HG03565 (cell line): Measurements from ENCODE around the gene RHBDL1.
A peak's percentile ranks its signal among the peaks of the same experiment; 100 is the strongest.

Source experiments
- ATAC-seq: cut with Tn5 transposase; IDR thresholded peaks from one replicate; pipeline ENCODE4 v1.9.1; 2021; ENCODE audit warnings: mild to moderate bottlenecking, moderate library complexity; ENCODE audit not compliant: unreplicated experiment

RHBDL1 gene

DNA sequence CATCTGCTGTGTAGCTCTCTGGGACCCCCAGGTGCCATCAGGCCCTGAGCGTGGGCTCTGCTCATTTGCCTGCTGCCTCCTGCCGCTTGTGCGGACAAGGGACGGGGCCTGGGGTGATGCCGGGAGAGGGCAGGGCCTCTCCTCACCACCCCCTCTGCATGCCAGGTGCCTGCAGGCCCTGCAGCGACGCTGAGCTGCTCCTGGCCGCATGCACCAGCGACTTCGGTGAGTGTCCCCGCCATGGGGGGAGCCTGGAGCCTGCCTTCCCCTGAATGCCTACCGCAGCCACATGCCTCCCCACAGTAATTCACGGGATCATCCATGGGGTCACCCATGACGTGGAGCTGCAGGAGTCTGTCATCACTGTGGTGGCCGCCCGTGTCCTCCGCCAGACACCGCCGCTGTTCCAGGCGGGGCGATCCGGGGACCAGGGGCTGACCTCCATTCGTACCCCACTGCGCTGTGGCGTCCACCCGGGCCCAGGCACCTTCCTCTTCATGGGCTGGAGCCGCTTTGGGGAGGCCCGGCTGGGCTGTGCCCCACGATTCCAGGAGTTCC lies 41.4 kb downstream of the RHBDL1 start:
- no peak for ATAC-seq

DNA sequence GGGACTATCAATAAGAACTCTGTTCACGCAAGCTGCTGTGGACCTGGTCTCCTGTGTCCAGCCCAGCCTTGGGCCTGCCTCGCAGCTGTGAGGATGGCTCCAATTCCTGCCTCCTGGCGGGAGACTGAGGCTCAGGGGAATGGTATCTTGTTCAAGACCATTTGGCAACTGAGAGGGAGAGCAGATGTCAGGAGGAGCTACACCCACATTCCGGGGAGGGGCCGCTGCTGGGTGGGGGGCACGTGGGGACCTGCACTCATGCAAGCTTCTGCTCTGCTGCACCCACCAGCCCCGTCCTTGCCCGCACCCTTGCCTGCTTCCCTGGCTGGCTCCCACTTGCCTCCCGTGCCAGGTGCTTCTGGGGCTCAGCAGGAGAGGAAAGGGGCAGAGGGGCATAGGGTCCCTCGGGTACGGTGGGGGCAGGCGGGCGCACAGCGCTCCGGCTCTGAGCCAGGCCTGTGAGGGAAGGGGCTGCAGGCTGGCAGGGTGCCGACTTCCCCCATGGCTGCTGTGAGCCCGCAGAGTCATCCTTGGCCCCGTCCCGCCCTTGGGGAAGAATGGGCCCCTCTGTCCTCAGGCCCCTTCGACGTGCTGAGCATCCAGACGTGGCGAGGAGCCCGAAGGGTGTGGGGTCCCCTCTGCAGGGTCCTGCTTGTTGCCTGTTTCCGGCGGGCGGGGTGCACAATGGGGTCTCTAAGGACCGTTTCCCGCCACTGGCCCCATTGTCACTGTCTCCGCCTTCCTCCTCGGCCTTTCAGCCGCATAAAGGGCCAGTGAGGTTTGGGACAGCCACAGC lies 42.2 kb downstream of the RHBDL1 start:
- no peak for ATAC-seq

DNA sequence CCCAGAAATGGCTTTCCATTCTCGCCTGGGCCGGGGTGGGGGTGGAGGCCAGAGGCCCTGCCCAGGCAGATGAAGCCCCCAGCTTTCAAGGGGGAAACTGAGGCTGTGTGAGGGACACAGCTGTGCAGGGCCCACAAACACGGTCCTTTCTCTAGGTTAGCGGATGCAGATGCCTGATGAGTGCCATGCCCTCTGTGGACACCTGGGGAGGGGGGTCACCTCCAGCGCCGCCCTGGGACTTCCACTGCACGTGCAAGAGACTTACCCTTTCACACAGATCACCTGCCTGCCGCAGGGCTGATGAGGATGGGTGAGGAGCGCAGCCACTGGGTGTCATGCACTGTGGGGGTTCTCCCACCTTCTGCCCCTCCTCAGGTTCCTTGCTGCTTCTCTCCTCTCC lies 42.9 kb downstream of the RHBDL1 start:
- ATAC-seq, result no peak

DNA sequence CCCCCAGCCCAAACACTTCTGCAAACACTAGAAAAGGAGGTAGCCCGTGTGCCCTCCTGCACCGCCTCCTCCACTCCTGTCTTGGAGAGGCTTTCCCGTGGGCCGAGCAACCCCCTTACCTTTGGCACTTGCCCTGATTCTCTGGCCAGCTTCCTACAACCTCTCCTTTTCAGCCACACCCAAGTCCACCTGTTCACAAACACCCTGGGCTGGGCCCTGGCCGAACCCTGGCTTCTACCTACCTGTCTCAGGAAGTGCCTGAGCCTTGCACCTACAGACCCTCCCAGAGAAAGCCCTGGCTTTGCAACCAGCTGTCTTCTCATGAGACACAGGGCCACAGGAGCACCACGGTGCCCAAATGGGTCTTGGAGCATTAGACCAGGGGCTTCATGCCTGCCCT lies 43.5 kb downstream of the RHBDL1 start:
- no peak for ATAC-seq

DNA sequence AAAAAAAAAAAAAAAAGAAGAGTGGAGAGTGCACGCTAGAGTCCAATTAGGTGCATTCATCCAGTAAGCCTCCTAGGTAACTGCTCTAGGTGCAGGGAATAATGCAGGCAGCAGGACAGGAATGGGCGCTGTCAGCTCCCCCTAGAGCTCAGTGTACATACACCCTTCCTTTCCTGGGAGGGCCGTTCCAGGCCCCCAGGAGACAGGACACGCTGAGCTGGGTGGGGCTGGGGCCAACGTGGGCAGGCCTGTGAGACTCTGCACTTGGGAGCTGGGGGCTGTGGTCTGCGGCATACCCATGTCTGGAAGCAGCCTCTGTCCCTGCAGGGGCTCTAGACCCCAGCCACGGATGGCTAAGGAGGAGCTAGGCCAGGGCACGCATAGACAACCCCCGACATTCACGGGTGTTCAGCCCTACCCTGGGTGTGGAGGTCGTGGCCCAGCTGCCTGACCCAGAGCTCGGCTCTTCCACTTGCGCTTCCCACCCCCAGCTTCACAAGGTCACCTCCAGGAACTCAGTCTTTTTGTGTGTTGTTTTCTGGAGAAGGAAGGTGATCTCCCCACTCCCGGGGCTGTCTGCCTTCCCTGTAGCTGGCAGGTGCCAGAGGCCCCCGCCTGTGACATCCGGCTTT lies 44.5 kb downstream of the RHBDL1 start:
- no peak for ATAC-seq

DNA sequence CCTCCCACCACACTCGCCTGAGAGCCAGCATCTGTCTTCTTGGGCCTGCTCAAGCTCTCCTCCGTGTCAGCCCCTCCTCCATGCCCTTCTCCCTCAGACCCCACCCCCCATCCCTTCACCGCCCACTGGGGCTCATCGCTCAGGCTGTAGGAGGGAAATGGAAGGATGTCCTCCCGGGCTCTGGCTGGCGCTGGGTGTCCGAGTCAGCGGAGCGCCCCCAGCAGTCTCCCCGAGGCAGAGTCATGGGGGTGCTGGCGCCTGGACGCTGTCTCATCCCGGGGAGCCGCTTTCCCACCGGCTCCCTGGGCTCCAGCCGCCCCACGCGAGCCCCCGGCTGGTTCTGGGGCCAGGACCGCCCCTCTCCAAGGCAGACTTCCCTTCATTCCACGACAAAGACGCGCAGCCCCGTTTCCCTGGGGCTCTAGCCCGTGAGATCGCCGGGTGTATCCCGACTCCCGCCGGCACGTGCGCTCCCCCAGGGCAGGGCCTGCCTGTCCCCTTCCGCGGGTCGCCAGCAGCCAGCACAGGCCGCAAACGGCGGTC lies 45.0 kb downstream of the RHBDL1 start:
- ATAC-seq, result peak; percentile 3

DNA sequence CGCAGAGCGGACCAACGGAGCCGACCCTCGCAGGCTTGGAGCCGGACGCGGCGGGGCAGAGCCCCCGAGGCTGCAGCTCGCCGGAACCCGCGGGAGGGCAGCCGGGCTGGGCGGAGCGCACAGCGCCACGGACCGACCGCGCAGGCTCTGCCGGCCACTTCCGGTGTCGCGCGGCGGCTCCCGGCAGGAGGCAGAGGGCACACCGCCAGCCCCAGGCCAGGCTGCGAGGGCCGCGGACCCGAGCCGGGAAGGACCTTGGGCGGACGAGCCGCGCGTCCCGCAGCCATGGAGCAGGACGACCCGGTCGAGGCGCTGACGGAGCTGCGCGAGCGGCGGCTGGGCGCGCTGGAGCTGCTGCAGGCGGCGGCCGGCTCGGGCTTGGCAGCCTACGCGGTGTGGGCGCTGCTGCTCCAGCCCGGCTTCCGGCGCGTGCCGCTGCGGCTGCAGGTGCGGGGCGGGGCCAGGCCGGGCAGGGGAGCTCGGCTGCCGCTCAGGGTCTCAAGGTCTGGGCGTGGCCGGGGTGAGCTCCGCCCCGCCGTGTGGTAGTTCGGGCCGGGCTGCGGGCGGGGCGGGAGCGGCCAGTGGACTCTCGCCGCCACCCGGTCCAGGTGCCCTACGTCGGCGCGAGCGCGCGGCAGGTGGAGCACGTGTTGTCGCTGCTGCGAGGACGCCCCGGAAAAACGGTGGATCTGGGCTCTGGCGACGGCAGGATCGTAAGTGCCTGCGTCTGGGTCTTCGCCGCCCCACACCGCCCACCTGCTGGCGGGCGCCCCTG lies 45.7 kb downstream of the RHBDL1 start, which contains the start of gene ANTKMT:
TSS of gene ANTKMT (plus strand) at position 157 of the 775 bp plus-strand sequence. CDS start at position 286, 129 bp downstream.
- ATAC-seq, result peak; percentile 56

DNA sequence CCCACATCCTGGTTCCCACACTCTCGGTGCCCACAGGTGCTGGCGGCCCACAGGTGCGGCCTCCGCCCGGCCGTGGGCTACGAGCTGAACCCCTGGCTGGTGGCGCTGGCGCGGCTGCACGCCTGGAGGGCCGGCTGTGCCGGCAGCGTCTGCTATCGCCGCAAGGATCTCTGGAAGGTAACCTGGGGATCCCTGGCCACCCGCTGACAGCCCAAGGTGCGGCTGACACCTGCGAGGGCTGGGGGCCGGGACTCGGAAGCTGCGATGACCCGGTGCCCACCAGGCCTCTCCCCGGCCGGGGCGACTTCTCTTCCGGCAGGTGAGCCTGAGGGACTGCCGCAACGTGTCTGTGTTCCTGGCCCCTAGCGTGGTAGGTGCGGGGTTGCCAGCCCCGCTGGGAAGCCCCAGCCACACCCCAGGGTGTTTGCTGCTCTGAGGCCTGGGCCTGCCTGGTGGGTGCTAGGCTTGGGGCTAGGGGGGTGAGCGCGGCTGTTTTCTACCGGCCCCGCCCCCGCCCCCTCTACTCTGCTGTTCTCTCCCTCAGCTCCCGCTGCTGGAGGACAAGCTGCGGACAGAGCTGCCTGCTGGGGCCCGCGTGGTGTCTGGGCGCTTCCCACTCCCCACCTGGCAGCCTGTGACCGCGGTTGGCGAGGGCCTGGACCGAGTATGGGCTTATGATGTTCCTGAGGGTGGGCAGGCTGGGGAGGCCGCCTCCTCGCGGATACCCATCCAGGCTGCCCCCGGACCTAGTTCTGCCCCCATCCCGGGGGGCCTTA lies 46.5 kb downstream of the RHBDL1 start:
- ATAC-seq, result no peak

DNA sequence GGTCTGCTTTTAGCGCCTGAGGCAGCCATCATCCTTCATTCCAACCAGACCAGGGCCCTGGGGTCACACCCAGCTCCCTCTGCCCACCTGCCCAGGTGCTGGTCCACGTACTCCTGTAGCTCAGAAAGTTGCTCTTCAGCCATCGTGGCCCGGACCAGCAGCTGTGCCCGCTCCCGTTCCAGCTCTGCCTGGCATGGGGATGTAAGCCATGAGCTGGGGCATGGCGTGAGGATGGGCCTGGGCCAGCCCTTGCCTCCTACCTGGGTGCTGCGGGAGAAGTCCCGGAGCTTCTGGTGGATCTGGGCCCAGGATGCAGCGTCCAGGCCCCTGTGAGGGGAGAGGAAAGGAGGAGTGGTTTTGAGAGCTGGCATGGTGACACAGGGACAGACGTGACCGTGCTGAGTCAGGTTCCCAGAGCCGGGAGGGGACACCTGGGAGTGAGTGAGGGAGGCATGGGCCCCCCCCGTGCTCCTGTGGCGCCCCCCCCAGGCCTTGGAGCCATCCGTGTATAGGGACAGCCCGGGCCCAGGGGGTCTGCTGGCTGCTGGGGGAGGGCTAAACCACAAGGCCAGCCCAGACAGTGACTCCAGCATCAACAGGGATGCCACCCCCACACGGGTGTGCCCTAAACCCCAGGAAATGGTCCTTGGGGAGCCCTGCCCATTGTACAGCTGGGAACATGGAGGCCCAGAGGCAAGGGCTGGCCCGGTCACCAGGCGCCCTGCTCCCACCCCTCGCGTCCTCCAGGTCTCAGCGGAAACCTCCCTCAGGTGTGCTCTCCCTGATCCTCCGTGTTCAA lies 47.6 kb downstream of the RHBDL1 start:
- ATAC-seq, result no peak

DNA sequence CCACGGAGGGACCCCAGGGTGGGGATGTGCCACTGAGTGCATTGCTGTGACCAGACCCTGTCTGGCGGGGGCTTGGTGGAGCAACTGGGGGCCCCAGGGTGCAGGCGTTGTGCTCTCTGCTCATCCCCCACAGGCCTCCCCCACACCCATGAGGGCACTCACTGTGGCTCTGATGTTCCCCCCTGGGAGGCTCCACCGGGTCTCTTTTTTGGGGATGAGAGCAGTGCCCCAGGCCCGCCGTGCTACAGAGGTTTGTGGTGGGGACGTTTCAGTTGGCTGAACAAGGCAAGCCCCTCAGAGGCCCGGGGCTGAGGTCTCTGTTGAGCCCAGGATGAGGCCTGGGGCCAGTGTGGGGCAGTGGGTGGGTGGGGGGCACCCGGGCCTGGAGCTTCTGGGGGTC lies 48.2 kb downstream of the RHBDL1 start:
- ATAC-seq, result no peak

DNA sequence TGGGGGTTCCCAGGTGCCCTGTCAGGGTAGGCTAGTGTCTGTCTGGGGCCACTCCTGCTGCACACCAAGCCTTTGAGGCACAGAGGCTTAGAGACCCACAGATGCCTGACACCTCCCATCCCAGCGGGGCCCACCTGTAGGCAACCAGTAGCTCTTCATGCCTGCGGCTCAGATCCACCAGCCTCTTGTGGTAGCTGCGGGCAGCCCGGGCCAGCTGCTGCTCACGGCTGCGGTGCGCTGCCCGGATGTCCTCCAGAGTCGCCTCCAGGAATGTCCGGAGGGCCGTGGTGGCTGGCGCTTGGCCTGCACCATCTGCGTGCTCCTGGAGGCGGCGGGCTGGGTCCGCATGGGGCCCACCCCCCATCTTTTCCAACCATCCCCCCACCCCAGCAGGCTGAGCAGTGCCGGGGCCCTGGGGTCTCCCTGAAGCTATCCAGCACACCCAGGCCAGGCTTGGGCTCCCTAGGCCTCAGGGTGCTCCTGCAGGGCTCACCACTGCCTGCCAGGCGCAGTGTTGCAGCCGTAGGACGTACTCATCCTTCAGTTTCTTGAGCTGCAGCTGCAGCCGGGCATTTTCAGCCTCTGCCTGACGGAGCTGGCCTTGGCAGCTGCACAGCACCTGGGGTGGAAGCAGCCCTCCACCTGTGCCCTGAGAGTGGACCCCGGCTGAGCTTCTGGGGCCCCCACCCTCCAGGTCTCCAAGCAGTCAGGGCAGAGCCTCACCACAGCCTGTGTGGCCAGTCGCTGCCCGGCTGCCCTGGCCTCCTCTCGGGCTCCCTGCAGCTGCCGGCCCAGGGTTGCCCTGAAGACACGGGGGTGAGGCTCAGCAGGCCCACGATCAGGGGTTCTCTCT lies 48.9 kb downstream of the RHBDL1 start:
- ATAC-seq, result no peak

DNA sequence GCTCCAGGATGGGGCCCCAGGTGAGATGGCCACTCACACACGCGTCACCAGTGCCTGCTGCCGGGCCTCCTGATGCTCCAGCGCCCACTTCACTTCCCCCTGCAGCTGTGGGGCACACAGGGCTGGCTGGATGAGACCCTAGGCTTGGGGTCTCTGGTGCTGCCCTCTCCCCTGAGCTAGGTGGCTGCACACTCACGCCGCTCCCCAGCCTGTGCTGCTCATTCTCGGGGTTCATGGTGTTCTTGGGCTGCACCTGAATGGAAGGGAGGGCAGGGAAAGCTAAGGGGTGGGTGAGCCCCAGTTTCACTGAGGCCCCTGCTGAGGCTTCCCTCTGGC lies 49.5 kb downstream of the RHBDL1 start:
- no peak for ATAC-seq

DNA sequence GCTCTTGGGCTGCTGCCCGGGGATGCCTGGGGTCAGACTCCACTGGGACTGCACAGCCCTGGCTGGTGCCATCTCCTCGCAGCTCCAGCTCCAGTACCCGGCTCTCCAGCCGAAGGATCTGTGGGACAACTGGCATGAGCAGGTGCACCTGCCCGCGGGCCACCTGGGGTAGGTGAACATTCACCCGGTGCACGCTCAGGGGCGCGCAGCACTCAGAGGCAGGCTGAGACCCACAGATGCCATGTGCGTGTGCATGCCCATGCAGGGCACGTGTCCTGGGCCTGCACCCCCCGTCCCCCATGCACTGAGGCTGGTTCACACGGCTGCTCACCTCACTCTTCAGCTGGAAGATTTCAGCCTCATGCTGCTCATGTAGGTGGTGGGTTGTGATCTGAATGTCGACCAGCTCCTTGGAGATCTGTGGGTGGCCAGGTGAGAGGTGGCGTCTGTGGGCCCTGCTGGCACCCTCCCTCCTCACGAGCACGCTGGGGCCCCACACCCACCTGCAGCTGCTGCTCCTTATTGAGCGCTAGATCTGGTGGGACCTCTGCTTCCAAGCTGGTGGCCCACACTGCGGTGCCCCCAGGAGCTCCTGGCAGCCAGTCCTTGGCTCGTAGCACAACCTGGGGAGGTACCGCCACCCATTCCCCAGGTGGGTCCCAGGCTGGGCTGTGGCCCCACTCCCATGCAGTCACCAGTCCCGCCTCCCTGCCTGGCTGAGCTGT lies 50.2 kb downstream of the RHBDL1 start:
- ATAC-seq, result no peak

DNA sequence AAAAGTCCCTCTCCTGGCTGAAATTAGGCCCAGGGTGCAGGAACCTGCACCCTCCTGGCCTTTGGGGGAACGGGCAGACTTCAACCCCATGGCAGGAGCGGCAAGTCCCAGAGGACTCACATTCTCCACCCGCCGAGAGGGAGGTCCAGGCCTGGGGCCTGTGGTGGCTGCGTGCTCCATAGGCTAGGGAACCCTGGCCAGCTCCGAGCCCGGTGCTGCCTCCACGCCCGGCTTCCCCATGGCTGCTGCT lies 50.6 kb downstream of the RHBDL1 start:
- no peak for ATAC-seq

DNA sequence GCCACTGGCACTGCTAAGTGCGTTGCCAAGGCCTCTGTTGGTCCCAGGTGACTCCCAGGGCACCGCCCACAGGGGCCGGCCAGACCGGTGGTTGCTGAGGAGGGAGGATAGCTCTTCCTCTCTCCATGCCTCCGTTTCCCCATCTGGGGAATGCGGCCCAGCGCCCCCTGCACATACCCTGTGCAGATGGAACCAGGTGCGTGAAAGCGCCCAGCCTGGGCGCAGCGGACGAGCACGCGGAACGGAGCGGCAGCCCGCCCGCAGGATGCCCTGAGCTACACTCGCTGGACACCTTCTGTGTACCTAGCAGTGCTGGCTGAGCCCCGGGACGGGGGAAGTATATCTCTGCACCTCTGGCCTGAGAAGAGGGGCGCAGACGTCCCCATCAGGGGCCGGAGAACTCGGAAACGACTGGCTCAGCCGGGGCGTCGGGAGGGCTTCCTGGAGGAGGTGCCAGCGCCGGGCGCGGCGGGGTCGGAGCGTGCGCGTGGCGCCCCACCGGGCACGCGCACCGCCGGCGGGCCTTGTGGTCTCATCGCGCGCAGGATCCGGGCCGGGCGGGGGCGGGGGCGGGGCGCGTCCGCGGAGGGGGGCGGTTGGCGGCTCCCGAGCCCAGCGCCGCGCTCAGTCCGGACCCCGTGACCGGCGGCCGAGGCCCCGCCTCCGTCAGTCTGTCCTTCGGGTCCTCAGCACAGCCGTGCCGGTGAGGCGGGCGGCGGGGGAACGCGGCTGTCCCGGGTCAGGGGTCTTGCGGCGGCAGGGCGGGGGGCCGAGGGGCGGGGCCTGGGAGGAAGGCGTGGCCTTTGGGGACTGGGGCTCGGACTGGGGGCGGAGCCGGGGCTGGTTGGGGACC lies 51.2 kb downstream of the RHBDL1 start, which contains the start of the genes CCDC78 and HAGHL:
TSS of gene CCDC78 (minus strand) at position 6 of the 853 bp plus-strand sequence. CDS start 76 bp downstream, outside the sequence.
TSS of gene HAGHL (plus strand) at position 669 of the 853 bp plus-strand sequence. CDS start 404 bp downstream, outside the sequence.
- no peak for ATAC-seq

DNA sequence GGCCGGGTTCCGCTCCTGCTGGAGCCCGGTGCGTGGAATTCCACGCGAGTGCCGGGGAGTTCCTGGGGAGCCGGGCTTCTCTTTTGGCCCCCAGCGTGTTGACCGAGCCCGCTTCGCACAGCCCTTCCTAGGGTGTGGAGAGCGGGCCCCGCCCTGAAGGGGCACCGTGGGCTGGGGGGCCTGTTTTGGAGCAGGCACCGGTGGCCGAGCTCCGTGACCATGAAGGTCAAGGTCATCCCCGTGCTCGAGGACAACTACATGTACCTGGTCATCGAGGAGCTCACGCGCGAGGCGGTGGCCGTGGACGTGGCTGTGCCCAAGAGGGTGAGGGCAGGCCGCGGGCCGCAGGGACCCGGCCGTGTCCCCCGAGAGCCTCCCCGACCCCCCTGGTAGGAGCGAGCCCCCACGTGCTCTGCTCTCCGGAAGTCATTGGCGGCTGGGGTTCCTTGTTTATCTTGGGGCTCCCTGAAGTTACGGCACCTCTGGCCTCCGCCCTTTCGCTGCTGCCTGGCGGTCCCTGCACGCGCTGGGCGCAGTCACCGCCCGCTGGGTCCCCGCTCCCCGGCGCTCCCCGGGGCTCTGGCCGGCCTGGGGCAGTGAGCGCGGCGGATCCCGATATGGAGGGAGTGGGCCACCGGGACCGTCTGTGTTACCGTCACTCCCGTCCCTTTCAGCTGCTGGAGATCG lies 52.0 kb downstream of the RHBDL1 start:
- no peak for ATAC-seq
